Measurements from ENCODE around the gene NEDD4L.

DNA sequence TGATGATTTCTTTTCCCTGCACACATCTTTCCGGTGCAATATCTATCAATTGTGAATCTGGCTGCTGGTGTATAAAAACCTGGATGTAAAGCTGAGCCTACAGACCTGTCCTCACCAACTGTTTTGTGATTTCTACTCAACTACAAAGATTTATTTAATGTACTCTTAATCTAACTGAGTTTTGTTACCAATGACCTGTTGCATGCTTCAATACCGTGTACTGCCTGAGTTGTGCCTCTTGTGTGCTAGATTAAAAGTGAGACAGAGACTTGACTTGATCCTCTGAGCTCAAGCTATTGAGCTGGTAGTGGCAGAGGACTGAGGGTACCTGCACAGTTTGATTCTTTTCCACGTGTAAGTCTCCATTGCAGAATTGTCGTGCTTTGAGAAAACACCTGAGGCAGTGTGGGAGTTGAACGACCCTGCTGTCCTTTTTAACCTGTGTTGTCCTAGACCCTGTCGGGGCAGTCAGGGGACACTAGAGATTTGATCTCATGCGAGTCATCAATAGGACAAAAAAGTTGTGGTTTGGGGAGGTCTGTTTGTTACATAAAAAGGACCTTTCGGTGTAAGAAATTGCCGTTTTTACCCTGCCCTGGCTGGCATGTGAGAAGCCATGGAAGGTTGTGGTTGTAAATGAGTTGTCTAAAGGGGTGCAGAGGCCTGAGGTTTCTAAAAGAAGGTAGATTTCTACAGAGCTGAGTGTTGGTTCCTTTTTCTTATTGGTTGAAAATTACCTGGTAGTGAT lies 353.5 kb downstream of the NEDD4L start:
- no peak for TF ChIP-seq GABPA (IDR thresholded peaks at IDR 0.05; ENCODE audit: low read depth)
- TF ChIP-seq, protein P1, sequence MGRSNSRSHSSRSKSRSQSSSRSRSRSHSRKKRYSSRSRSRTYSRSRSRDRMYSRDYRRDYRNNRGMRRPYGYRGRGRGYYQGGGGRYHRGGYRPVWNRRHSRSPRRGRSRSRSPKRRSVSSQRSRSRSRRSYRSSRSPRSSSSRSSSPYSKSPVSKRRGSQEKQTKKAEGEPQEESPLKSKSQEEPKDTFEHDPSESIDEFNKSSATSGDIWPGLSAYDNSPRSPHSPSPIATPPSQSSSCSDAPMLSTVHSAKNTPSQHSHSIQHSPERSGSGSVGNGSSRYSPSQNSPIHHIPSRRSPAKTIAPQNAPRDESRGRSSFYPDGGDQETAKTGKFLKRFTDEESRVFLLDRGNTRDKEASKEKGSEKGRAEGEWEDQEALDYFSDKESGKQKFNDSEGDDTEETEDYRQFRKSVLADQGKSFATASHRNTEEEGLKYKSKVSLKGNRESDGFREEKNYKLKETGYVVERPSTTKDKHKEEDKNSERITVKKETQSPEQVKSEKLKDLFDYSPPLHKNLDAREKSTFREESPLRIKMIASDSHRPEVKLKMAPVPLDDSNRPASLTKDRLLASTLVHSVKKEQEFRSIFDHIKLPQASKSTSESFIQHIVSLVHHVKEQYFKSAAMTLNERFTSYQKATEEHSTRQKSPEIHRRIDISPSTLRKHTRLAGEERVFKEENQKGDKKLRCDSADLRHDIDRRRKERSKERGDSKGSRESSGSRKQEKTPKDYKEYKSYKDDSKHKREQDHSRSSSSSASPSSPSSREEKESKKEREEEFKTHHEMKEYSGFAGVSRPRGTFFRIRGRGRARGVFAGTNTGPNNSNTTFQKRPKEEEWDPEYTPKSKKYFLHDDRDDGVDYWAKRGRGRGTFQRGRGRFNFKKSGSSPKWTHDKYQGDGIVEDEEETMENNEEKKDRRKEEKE (IDR thresholded peaks at IDR 0.05), result no peak
- TF ChIP-seq, protein P2, sequence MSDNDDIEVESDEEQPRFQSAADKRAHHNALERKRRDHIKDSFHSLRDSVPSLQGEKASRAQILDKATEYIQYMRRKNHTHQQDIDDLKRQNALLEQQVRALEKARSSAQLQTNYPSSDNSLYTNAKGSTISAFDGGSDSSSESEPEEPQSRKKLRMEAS (IDR thresholded peaks at IDR 0.05; ENCODE audit: low read depth, low read length), result no peak
